GM21576 (cell line): ENCODE data around the gene DHRS1.

Experiments
- ATAC-seq: cut with Tn5 transposase; IDR thresholded peaks from one replicate; pipeline ENCODE4 v1.9.1; 2021; ENCODE audit warnings: mild to moderate bottlenecking, moderate library complexity; ENCODE audit not compliant: unreplicated experiment

DHRS1 gene

GRCh38 chr14:24299255-24300191, at the start of gene DHRS1, which contains the start of gene NOP9:
TSS of gene DHRS1 (minus strand) at chr14:24299780. CDS start at chr14:24299106, 674 bp downstream.
TSS of gene NOP9 (plus strand) at chr14:24299850. CDS start at chr14:24299955, 105 bp downstream.
- ATAC-seq: peak; percentile 64

- ATAC-seq: no peak
Measured at GRCh38 chr14:24348186-24348585, 48.6 kb upstream of the DHRS1 start.

GRCh38 chr14:24347134-24347533, 47.6 kb upstream of the DHRS1 start:
- no peak for ATAC-seq

GRCh38 chr14:24343795-24344660, 44.4 kb upstream of the DHRS1 start:
- no peak for ATAC-seq

- ATAC-seq: no peak
Measured at GRCh38 chr14:24342889-24343288, 43.3 kb upstream of the DHRS1 start.

GRCh38 chr14:24340606-24341005, 41.0 kb upstream of the DHRS1 start:
- no peak for ATAC-seq

- ATAC-seq: peak; percentile 95
Measured at GRCh38 chr14:24339284-24340151, 39.9 kb upstream of the DHRS1 start, which contains the start of gene RIPK3. TSS of gene RIPK3 (minus strand) at chr14:24339991. CDS start at chr14:24339826, 165 bp downstream.

- no peak for ATAC-seq
Measured at GRCh38 chr14:24338843-24339242, 39.3 kb upstream of the DHRS1 start.

GRCh38 chr14:24337824-24338175, 38.2 kb upstream of the DHRS1 start:
- no peak for ATAC-seq

GRCh38 chr14:24337144-24337823, 37.7 kb upstream of the DHRS1 start:
- no peak for ATAC-seq

GRCh38 chr14:24335461-24336171, 36.0 kb upstream of the DHRS1 start:
- ATAC-seq: no peak

- ATAC-seq: no peak
Measured at GRCh38 chr14:24334431-24335291, 35.1 kb upstream of the DHRS1 start, which contains the start of gene ADCY4. TSS of gene ADCY4 (minus strand) at chr14:24335071. CDS start at chr14:24334652, 419 bp downstream.

- ATAC-seq: peak; percentile 75
Measured at GRCh38 chr14:24332268-24332993, 32.9 kb upstream of the DHRS1 start.

GRCh38 chr14:24331731-24332267, 32.2 kb upstream of the DHRS1 start:
- no peak for ATAC-seq

GRCh38 chr14:24330973-24331674, 31.5 kb upstream of the DHRS1 start:
- no peak for ATAC-seq

- no peak for ATAC-seq
Measured at GRCh38 chr14:24329736-24330135, 30.2 kb upstream of the DHRS1 start.
